ENCODE results near the gene GNG13.
"Not testable (repeated sequence)": the region's sequence is repeated elsewhere in the genome, so short reads cannot be mapped to it uniquely, and the experiment has no call there.

GNG13 gene

DNA sequence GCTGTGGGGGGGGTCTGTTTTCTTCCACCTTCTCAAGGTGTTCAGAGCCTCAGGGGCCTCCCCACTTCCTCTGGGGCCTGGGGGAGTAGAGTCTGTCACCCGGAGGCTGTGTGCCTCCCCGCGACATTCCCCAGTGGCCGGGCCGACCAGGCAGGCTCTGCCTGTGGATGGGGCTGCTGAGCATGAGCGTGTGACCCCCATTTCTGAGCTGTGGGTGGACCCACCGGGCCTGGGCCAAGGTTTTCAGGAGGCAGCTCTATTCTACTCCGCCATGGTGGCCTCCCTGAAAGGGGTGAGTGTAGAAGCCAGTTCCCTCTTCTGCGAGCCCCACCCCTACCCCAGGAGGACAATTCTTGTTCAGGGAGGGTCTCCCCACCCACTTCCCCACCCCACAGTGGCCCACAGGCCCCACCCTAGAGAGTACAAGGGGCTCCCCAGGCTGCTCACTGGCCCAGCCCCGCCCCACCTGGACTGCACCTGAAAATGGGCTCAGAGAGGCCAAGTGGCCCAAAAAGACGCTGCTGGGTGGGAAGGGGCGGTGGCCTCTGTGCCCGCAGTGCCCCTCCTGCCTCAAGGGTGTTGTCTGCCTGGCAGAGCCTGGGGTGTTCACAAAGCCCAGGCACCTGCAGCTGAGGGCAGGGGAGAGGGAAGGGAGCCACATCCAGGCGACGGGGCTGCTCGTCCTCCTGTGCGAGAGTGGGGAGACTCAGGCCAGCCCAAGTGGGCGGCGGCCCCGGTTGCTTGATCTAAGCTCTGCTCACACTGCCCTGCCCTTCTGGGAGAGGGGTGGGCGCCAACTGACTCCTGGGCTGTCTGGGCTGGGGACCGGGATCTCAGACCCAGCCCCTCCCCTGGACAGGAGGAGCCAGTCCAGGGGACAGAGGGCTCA is 38.7 kb downstream of the GNG13 start:
- no peak for DNase-seq (ENCODE audit: low read depth in 2 of 2)

DNA sequence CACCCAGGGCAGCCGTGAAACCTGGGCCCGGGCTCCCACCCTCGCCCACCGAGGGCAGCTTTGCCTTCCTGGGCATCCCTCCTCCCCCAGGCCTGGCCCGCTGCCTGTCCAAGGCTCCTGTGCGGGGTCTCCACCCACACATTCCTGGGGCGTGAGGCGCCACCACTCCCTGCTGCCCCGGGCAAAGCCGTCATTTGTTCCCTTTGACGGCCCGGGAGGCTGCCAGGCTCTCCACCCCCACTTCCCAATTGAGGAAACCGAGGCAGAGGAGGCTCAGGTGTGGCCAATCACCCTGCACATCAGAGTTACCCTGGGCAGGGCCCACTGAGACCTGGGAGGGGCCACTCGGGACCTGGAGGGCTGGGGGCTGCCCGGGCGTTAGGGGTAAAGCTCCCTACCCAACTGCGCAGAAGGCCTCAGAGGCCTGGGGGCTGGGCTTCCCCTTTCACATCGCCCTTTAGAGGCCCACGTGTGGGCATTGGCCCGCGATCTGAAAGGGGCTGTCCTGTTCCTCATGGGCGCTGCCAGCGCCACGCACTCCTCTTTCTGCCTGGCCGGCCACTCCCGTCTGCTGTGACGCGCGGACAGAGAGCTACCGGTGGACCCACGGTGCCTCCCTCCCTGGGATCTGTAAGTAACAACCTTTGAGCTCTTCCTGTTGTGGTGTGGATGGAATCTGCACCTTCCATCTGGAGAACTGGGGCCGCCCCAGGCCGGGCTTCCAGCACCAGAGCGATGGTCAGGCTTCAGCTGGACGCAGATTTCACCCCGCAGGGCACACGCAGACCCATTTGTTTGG is 39.8 kb downstream of the GNG13 start, which contains the start of gene MSLN:
Gene MSLN, plus strand, starts transcription at position 190 of the 799 bp plus-strand sequence. CDS start 1,947 bp downstream, outside the sequence.
- DNase-seq (ENCODE audit: low read depth in 2 of 2) = no peak

DNA sequence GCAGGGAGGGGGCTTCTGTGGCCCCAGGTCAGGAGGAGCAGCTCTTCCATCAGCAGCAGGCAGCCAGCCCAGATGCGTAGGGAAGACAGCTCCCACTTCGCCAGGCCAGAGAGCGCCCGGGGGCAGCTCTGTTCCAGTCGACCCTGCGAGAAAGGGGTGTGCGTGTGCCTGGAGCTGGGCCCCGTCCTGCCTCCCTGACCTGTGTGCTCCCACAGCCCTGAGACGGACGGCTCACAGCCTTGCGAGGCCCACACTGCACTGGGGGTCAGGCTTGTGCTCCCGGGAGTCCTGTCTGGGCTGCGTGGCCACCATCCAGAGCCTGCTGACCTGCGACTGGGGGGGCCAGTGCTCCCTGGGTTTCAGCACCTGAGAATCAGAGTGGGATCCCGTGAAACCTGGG is 40.5 kb downstream of the GNG13 start:
- DNase-seq (ENCODE audit: low read depth in 2 of 2) = no peak

DNA sequence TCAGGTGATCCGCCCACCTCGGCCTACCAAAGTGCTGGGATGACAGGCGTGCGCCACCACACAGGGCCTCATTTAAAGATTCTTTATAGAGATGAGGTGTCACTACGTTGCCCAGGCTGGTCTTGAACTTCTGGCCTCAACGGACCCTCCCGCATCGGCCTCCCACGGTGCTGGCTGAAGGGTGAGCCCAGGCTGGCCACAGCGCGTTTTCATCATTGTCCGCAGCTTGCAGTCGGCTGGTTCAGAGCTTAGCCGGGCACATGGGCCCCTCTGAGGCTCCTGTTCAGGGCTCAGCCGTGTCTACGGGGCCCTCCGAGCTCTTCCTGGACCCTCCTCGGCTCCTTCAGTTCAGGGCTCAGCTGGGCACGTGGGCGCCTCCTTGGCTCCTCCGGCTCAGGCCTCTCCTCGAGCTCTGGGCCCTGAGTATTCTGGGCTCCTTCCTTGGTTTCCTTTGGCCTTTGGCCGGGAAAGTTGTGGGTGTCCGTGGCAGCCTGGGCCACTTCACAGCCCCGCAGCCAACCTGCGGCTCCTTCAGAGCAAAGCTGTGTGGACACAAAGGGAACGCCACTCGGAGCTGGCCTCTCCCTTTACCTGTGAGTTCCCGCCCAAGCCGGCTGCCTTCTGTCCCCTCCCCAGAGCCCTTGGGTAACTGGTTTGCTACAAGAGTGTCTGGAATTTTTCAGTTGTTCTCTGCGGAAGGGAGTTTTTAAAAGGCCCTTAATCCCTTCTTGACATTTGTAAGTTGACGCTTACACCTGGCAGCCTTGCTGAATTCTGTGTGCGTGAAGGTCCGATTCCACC is 41.2 kb downstream of the GNG13 start:
- no peak for DNase-seq (ENCODE audit: low read depth in 2 of 2)

DNA sequence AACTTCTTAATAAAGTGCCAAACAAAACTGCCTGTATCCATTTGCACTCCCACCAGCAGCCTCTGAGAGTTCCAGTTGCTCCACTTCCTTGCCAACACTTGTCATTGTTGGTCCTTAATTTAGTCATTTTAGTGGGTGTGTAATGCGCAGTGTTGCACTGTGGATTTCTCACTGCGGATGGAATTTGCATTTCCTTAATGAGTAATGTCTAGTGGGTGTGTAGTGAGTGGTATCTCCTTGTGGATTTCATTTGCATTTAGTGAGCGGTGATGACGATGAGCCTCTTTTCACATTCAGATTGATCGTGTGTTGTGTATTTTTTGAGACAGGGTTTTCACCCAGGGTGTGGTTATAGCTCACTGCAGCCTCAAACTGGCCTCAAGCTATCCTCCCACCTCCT is 44.1 kb downstream of the GNG13 start:
- no peak for DNase-seq (ENCODE audit: low read depth in 2 of 2)

DNA sequence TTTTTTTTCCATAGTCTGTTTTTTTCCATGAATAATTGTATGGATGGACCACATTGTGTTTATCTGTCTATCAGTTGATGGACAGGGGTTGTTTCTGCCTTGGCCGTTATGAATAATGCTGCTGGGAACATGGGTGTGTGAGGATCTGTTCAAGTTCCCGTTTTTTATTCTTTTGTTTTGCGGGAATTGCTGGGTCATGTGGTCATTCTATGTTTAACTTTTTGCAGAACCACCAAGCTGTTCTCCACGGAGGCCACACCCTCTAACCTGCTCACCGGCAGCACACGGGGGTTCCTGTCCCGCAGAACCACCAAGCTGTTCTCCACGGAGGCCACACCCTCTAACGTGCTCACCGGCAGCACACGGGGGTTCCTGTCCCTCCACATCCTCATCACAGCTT is 45.9 kb downstream of the GNG13 start:
- DNase-seq (ENCODE audit: low read depth in 2 of 2) = no peak

DNA sequence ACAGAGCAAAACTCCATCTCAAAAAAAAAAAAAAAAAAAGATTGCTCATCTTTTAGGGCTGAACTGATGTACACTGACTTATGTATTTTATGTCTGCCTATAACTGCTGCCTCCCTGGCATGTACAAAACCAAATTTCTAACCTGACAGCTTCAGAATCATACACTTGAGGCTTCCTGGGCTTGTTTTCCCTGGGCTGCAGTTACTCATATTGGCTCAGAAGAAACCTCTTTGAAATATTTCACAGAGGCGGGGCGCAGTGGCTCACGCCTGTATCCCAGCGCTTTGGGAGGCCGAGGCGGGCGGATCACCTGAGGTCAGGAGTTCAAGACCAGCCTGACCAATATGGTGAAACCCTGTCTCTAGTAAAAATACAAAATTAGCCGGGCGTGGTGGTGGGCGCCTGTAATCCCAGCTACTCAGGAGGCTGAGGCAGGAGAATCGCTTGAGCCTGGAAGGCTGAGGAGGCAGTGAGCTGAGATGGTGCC is 46.4 kb downstream of the GNG13 start:
- DNase-seq (ENCODE audit: low read depth in 2 of 2) = not testable (repeated sequence)

DNA sequence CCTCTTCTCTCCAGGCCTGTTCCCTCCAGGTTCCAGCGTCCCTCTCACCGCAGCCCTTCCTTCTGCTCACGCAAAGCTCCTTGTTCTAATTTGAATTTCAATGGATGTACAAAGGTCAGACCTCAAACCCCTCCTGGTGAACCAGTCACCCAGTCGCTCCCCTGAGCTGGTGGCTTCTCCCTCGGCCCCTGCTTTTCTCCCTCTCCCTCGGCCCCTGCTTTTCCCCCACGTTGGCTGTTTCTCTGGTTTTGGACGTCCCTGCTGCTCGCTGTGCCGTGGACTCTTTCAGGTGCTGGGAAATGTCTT is 48.6 kb downstream of the GNG13 start:
- no peak for DNase-seq (ENCODE audit: low read depth in 2 of 2)

DNA sequence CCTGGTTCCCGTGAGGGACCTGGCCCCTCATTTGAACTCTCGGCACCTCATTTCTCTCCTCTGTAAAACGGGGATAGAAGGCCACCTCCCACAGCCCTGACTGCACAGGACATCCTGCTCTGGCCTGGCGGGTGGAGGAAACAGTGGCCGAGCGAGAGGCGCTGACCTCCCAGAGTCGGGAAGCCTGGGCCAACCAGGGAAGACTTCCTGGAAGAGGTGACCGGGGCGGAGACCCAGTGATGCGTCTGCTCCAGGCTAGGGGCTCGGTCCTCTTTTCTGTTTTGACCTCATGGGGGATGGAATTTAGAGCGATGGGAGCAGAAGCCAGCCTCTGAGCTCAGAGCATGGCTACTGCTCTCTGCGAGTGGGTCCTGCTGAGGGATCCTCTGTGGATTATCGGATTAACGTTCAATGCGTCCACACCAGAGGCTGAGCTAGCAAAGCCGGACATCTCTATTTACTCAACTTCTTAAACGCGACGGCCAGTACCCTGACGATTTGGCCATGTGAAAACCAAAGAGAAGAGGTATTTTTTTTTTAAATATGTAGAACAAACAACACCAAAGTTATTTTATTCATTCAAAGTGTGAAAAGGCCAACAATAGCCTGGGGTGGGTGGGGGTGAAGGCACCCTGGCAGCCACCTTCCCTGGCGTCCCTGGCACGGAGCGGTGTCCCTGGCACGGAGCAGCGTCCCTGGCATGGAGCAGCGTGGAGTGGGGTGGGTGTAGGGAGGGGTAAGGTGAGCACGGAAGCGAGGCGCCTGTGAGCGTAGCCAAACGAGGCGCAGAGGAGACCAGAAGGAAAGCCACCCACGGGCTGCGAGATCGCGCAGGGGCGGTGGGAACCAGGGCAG is 49.2 kb downstream of the GNG13 start:
- no peak for DNase-seq (ENCODE audit: low read depth in 2 of 2)

DNA sequence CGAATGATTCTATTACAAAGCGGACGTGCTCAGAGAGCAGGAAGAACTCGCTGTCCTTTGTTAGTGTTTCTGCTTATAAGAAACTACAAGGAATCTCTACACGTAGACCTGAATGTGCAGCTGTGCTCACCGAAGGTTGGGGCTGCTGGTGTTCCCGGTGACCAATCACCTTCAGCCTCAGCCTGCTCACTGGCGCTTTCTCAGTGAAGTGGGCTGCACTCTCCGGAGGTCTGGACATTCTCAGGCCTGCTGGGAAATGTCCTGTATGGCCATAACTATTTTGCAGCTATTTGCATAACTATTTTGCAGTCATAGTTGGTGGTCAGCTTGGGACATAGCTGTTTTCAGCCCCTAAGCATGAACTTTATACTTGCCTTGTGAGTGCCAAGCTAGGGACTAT is 50.0 kb downstream of the GNG13 start:
- DNase-seq (ENCODE audit: low read depth in 2 of 2) = no peak

DNA sequence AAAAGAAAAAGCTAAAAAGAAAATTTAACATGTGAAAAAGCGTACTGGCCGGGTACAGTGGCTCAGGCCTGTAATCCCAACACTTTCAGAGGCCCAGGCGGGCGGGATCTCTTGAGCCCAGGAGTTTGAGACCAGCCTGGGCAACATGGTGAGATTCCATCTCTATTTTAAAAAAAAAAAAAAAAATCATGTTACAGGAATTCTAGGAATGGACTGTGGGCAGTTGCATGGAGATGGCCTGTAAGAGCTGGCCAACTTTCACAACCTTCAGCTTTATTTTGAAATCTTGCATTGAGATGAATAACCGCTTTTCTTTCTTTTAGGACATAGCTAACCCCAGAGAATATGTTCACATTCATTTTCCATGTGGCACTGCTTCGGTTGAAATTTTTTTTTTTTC is 51.5 kb downstream of the GNG13 start:
- DNase-seq (ENCODE audit: low read depth in 2 of 2) = peak; percentile 40 to 48
